ENCODE data around the gene CTPS2. TPM values are rescaled to one million over a fixed set of nuclear protein-coding genes. Genes with fewer than 3 reads are reported as not detected.
"Not testable (repeated sequence)": the region's sequence is repeated elsewhere in the genome, so short reads cannot be mapped to it uniquely, and the experiment has no call there.

CTPS2 gene
- total RNA-seq, 1 donor from 2014 or later: 4.9 TPM

DNA sequence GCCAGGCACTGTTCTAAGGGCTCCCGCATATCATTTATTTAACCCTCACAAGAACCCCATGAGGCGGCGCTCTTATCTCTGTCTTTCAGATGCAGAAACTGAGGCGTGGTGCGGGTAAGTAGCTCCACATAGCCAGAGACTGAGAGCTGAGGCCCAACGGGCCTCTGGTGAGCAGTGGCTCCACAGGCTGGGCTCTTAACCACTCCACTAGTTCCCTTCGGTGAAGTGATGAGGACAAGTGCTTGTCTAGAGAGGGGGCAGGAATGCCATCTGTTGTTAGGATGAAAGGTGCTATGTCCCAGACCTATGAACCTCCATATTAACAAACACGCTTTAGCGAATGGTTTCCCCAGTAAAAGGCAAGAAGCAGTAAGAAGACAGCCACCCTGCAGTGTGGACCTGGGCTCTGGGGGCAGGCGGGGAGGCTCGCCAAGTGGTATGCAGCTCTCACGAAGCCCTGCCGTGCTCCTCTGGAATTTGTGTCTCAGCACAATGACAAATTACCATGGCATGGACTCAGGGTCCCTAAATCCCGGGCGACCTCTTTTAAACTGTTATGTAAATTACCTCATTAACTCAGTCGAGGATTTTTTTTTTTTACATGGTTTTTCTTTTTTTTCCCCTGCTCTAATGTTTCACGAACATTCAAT lies 83.4 kb downstream of the CTPS2 start:
- TF ChIP-seq, protein P1, sequence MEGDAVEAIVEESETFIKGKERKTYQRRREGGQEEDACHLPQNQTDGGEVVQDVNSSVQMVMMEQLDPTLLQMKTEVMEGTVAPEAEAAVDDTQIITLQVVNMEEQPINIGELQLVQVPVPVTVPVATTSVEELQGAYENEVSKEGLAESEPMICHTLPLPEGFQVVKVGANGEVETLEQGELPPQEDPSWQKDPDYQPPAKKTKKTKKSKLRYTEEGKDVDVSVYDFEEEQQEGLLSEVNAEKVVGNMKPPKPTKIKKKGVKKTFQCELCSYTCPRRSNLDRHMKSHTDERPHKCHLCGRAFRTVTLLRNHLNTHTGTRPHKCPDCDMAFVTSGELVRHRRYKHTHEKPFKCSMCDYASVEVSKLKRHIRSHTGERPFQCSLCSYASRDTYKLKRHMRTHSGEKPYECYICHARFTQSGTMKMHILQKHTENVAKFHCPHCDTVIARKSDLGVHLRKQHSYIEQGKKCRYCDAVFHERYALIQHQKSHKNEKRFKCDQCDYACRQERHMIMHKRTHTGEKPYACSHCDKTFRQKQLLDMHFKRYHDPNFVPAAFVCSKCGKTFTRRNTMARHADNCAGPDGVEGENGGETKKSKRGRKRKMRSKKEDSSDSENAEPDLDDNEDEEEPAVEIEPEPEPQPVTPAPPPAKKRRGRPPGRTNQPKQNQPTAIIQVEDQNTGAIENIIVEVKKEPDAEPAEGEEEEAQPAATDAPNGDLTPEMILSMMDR (IDR thresholded peaks at IDR 0.05; ENCODE audit: borderline replicate concordance): no peak
- intact Hi-C loops (cut with micrococcal nuclease): no loop called here
- no peak for DNase-seq
- Histone ChIP-seq H3K9me3 (replicated peaks) (no peaks in the 10 kb centered on the region), H3K4me1 (no peaks in the 10 kb centered on the region), H3K27me3 (ENCODE audit: low read depth) (no peaks in the 10 kb centered on the region), H3K36me3 (no peaks in the 10 kb centered on the region), H3K4me3 (no peak overlapping the region), H3K27ac (replicated peaks) (no peak overlapping the region)

DNA sequence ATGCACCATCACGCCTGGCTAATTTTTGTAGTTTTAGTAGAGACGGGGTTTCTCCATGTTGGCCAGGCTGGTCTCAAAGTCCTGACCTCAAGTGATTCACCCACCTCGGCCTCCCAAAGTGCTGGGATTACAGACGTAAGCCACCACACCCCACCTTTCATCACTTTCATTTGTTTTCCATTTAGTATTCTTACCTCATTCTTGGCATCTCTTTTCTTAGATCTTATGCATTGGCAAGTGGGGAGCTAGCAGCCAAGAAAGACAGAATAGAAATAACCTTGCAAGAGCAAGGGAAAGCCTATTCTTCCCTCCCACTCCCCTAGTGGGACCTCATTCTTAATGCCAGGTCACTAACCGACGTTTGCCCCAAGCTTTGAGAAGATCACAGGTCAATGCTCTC lies 84.0 kb downstream of the CTPS2 start:
- H3K4me1 ChIP-seq; H3K36me3 ChIP-seq; H3K4me3 ChIP-seq; H3K27ac ChIP-seq (replicated peaks); H3K27me3 ChIP-seq (ENCODE audit: low read depth); DNase-seq; intact Hi-C loops (cut with micrococcal nuclease); H3K9me3 ChIP-seq (replicated peaks): not testable (repeated sequence)

DNA sequence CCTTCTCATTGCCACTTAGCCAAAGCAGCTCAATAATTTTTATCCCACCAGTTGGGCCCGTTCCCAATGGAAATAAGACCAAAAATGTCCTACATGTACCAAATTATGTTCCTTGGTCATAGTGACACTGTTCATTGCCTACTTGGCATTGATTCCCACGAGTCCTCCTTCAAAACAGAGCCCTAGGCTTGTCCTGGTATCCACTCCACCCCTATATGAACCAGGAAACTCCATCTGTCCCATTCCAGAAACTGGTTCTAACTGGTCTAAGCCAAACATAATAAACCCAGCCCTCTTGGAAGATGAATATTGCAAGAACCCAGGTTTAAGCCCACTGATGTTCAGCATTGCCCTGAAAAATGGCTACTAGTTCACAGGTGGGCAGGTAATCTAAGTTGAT lies 93.4 kb downstream of the CTPS2 start:
- Histone ChIP-seq H3K4me3 (no peak overlapping the region), H3K27ac (replicated peaks) (no peak overlapping the region), H3K36me3 (peaks cover 15% of the 10 kb centered on the region), H3K27me3 (ENCODE audit: low read depth) (no peaks in the 10 kb centered on the region), H3K4me1 (no peaks in the 10 kb centered on the region), H3K9me3 (replicated peaks) (no peaks in the 10 kb centered on the region)
- TF ChIP-seq, protein P1 (IDR thresholded peaks at IDR 0.05; ENCODE audit: borderline replicate concordance): no peak
- DNase-seq: no peak
- intact Hi-C loops (cut with micrococcal nuclease): no loop called here

DNA sequence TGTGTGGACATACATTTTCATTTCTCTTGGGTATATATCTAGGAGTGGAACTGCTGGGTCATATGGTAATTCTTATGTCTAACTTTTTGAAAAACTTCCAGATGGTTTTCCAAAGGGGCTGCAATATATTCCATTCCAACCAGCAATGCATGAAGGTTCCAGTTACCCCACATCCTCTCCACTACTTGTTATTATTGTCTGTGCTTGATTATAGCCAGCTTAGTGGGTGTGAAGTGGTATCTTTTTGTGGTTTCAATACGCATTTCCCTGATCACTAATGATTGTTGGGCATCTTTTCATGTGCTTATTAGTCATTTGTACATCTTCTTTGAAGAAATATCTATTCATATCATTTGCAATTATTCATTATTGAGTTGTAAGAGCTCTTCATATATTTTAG lies 94.0 kb downstream of the CTPS2 start:
- DNase-seq: no peak
- no peak overlapping the region for H3K27ac ChIP-seq (replicated peaks)
- intact Hi-C loops (cut with micrococcal nuclease): no loop called here
- H3K4me3 ChIP-seq: no peak overlapping the region
- TF ChIP-seq, protein P1 (IDR thresholded peaks at IDR 0.05; ENCODE audit: borderline replicate concordance): no peak
- H3K9me3 ChIP-seq (replicated peaks): no peaks in the 10 kb centered on the region
- H3K36me3 ChIP-seq: peaks cover 15% of the 10 kb centered on the region
- H3K27me3 ChIP-seq (ENCODE audit: low read depth): no peaks in the 10 kb centered on the region
- no peaks in the 10 kb centered on the region for H3K4me1 ChIP-seq

DNA sequence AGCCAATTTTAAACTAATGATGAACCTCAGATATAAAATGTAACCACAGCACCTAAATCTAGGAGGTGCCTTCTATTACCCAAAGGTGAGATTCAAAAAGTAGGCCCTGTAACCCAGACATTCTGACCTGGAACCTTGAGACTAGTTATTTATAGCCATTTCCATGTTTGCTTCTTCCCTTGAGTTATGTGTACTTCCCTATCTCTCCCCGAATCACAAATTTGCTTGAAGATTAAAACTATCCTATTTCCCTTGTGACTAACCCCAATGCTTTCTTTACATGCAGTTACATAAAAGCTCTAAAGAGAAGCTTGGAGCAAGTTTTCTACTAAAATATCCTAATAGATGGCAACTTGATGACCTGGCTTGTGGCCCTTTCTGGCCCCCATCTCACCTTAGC lies 95.1 kb downstream of the CTPS2 start:
- no peak overlapping the region for H3K27ac ChIP-seq (replicated peaks)
- H3K27me3 ChIP-seq (ENCODE audit: low read depth): no peaks in the 10 kb centered on the region
- no peak overlapping the region for H3K4me3 ChIP-seq
- H3K9me3 ChIP-seq (replicated peaks): no peaks in the 10 kb centered on the region
- H3K36me3 ChIP-seq: peaks cover 15% of the 10 kb centered on the region
- intact Hi-C loops (cut with micrococcal nuclease): no loop called here
- DNase-seq: no peak
- H3K4me1 ChIP-seq: no peaks in the 10 kb centered on the region
- TF ChIP-seq, protein P1 (IDR thresholded peaks at IDR 0.05; ENCODE audit: borderline replicate concordance): no peak

DNA sequence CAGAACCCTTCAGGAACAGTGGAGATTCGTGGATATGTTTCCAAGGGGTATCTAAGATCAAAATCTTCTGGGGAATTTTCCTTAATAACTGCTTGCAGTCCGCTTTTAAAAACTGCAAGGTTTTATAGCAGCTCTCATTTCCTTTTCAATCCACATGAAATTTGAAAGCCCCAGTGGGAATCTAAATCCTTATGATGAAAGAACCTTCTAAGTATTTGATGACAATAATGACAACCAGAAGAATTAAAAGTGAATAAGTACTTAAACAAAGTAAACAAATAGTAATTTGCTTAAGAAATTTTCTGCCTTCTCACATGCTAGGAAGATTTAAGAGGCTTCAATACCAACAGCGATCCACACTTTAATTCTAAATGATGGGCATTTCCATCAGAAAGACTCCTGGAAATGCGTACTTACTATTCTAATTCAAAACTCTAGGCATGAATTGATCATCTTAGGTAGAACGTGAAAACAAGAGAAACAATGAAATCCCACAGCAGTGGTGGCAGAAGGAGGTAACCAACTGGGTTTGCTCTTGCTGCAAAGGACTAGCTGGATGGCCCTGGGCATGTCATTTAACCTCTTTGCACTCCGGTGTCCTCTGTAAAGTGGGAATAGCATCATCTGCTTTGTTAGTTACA lies 100.1 kb downstream of the CTPS2 start:
- intact Hi-C loops (cut with micrococcal nuclease): no loop called here
- H3K9me3 ChIP-seq (replicated peaks): no peaks in the 10 kb centered on the region
- DNase-seq: no peak
- TF ChIP-seq, protein P1 (IDR thresholded peaks at IDR 0.05; ENCODE audit: borderline replicate concordance): no peak
- H3K36me3 ChIP-seq: peaks cover 6% of the 10 kb centered on the region
- H3K4me3 ChIP-seq: no peak overlapping the region
- H3K27me3 ChIP-seq (ENCODE audit: low read depth): no peaks in the 10 kb centered on the region
- H3K27ac ChIP-seq (replicated peaks): no peak overlapping the region
- no peaks in the 10 kb centered on the region for H3K4me1 ChIP-seq

DNA sequence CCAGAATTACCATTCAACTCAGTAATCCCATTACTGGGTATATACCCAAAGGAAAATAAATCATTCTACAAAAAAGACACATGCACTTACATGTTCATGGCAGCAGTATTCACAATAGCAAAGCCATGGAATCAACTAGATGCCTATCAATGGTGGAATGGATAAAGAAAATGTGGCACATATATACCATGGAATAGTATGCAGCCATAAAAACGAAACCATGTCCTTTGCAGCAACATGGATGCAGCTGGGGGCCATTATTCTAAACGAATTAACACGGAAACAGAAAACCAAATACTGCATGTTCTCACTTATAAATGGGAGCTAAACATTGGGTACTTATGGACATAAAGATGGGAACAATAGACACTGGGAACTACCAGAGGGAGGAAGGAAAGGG lies 101.8 kb downstream of the CTPS2 start:
- H3K36me3 ChIP-seq; H3K4me3 ChIP-seq; H3K27ac ChIP-seq (replicated peaks); H3K9me3 ChIP-seq (replicated peaks); H3K27me3 ChIP-seq (ENCODE audit: low read depth); DNase-seq; intact Hi-C loops (cut with micrococcal nuclease); H3K4me1 ChIP-seq: not testable (repeated sequence)

Data from left ventricle myocardium inferior (tissue), 1 donor.